ENCODE measurements around the gene CDK8. TPM values are rescaled to one million over a fixed set of nuclear protein-coding genes. Genes with fewer than 3 reads are reported as not detected.

The CDK8 gene
- total and polyA plus RNA-seq, 9 of the 15 experiments (the other 6 are each of a cell fraction or from before 2014, with no cell fraction given), result 11.3 to 33.7 (median 20.3) TPM

DNA sequence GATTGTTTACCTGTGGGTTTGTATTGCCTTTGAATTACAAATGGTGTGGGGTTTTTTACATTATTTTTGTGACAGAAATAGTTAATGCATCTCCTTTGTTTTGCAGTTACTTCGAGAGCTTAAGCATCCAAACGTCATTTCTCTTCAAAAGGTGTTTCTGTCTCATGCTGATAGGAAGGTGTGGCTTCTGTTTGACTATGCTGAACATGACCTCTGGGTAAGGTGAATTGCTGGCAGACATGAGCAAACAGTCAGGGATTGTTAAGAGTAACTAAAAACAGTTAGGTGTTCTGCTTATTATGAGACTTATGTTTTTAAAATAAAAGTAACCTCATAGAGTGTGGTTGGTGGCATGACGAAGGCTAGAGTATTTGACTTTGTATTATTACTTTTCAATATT, 95.0 kb downstream of the CDK8 start:
- whole genome bisulfite sequencing (ENCODE audit: insufficient coverage, low coverage, missing lambda C conversion rate), result 48% methylated on average over 3 of the region's 3 CpGs
- no peak overlapping the region for H3K4me3 ChIP-seq
- H2AFZ ChIP-seq (ENCODE audit: low read depth, low read length), result no peak overlapping the region
- H4K20me1 ChIP-seq (replicated peaks; ENCODE audit: control insufficient read depth, insufficient read depth, low read length), result no peaks in the 10 kb centered on the region
- no peak overlapping the region for H3K27ac ChIP-seq (ENCODE audit: extremely low read depth, low read depth, low read length)
- H3K4me2 ChIP-seq (ENCODE audit: insufficient read depth, low read length), result no peak overlapping the region
- H3K9me1 ChIP-seq (ENCODE audit: control insufficient read depth, insufficient read depth, low read length), result no peaks in the 10 kb centered on the region
- ATAC-seq, result no peak
- H3K4me1 ChIP-seq (replicated peaks in 1 of 2; ENCODE audit: control insufficient read depth in 2 of 2, insufficient read depth in 2 of 2, low read length in 2 of 2), result peaks cover 0 to under 1% of the 10 kb centered on the region in 2 experiments; a peak in 2 of 5 replicates
- in situ Hi-C loops (cut with MboI) (no loop called here), intact Hi-C loops (cut with micrococcal nuclease) (no loop called here)
- H3K79me2 ChIP-seq (ENCODE audit: control insufficient read depth, insufficient read depth, low read length), result no peaks in the 10 kb centered on the region
- ChIA-PET CTCF (ENCODE audit: low intra/inter-chr PET ratio) (no interaction called here), POLR2A (no interaction called here)
- H3K9ac ChIP-seq (ENCODE audit: insufficient read depth in 1 of 2, low read depth in 2 of 2, low read length in 2 of 2), result no peak overlapping the region
- DNase-seq (ENCODE audit: extremely low read depth in 1 of 4, low spot score in 3 of 4), result peak in 3 of 4 experiments; percentile 5 to 9 (median 9)
- H3K27me3 ChIP-seq (ENCODE audit: control insufficient read depth in 2 of 2, insufficient read depth in 2 of 2, low read length in 2 of 2), result no peaks in the 10 kb centered on the region
- peaks cover 13% of the 10 kb centered on the region; the same call in 1 of the 3 replicates for H3K36me3 ChIP-seq (ENCODE audit: control insufficient read depth, insufficient read depth, low read length)
- FAIRE-seq, result no peak
- TF ChIP-seq CTBP1 (IDR thresholded peaks at IDR 0.05; ENCODE audit: borderline replicate concordance), result no peak
- TF ChIP-seq SMARCB1 (IDR thresholded peaks at IDR 0.05; ENCODE audit: insufficient read length, low read depth), result no peak
- no peak for TF ChIP-seq PRPF4 (IDR thresholded peaks at IDR 0.05; ENCODE audit: insufficient read depth, low read depth, low read length, poor library complexity, severe bottlenecking)
- no peak for TF ChIP-seq SIN3A (IDR thresholded peaks at IDR 0.05; ENCODE audit: borderline replicate concordance in 2 of 2, control insufficient read depth in 1 of 2, low read depth in 2 of 2, low read length in 2 of 2)
- TF ChIP-seq EWSR1 (IDR thresholded peaks at IDR 0.05; ENCODE audit: borderline replicate concordance, low read depth, partially characterized antibody), result no peak
- no TSS peak for BruUV-seq (replicated peaks)
- no peaks in the 10 kb centered on the region for H3K9me3 ChIP-seq (replicated peaks; ENCODE audit: control insufficient read depth, insufficient read depth, low read depth, low read length)

DNA sequence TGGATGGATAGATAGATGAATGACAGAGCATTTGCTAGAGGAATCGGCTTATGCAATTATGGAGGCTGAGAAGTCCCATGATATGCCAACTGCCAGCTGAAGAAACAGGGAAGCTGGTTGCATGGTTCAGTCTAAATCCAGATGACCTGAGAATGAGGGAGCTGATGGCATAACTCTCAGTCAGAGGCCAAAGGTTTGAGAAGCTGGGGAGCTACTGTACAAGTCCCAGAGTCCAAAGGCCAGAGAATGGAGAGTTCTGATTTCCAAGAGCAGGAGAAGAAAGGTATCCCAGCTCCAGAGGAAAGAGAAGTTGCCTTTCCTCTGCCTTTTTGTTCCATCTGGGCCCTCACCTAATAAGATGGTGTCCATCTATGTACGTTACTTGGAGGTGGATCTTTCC, 108.3 kb downstream of the CDK8 start:
- BruUV-seq (replicated peaks), result no TSS peak
- 100% methylated on average over 1 of the region's 2 CpGs for WGBS (ENCODE audit: insufficient coverage, low coverage, missing lambda C conversion rate)
- DNase-seq (ENCODE audit: extremely low read depth in 1 of 4, low spot score in 3 of 4) (no peak), FAIRE-seq (no peak), ATAC-seq (no peak)
- Histone ChIP-seq H2AFZ (ENCODE audit: low read depth, low read length) (no peak overlapping the region), H3K4me1 (replicated peaks in 1 of 2; ENCODE audit: control insufficient read depth in 2 of 2, insufficient read depth in 2 of 2, low read length in 2 of 2) (no peaks in the 10 kb centered on the region), H3K4me2 (ENCODE audit: insufficient read depth, low read length) (no peak overlapping the region), H3K27ac (ENCODE audit: extremely low read depth, low read depth, low read length) (no peak overlapping the region), H3K4me3 (no peak overlapping the region), H3K36me3 (ENCODE audit: control insufficient read depth, insufficient read depth, low read length) (no peaks in the 10 kb centered on the region), H3K9ac (ENCODE audit: insufficient read depth in 1 of 2, low read depth in 2 of 2, low read length in 2 of 2) (no peak overlapping the region), H3K9me3 (replicated peaks; ENCODE audit: control insufficient read depth, insufficient read depth, low read depth, low read length) (no peaks in the 10 kb centered on the region), H4K20me1 (replicated peaks; ENCODE audit: control insufficient read depth, insufficient read depth, low read length) (no peaks in the 10 kb centered on the region), H3K27me3 (ENCODE audit: control insufficient read depth in 2 of 2, insufficient read depth in 2 of 2, low read length in 2 of 2) (no peaks in the 10 kb centered on the region), H3K9me1 (ENCODE audit: control insufficient read depth, insufficient read depth, low read length) (no peaks in the 10 kb centered on the region), H3K79me2 (ENCODE audit: control insufficient read depth, insufficient read depth, low read length) (no peaks in the 10 kb centered on the region)
- intact Hi-C loops (cut with micrococcal nuclease) (no loop called here), in situ Hi-C loops (cut with MboI) (no loop called here)
- ChIA-PET POLR2A (interaction anchor here (0.6 kb wide), 1 partner anchor 15 kb away, joined by 3 read pairs; no protein-coding TSS in a partner anchor), CTCF (ENCODE audit: low intra/inter-chr PET ratio) (no interaction called here)
- TF ChIP-seq TBP (optimal IDR thresholded peaks at IDR 0.05; ENCODE audit: low read depth, low read length), result no peak
- no peak for TF ChIP-seq ATF1 (CRISPR knock-in tag; IDR thresholded peaks at IDR 0.05)
- TF ChIP-seq ATF1 (tag; IDR thresholded peaks at IDR 0.05), result no peak
- TF ChIP-seq, protein P1, sequence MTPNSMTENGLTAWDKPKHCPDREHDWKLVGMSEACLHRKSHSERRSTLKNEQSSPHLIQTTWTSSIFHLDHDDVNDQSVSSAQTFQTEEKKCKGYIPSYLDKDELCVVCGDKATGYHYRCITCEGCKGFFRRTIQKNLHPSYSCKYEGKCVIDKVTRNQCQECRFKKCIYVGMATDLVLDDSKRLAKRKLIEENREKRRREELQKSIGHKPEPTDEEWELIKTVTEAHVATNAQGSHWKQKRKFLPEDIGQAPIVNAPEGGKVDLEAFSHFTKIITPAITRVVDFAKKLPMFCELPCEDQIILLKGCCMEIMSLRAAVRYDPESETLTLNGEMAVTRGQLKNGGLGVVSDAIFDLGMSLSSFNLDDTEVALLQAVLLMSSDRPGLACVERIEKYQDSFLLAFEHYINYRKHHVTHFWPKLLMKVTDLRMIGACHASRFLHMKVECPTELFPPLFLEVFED (CRISPR knock-in tag; conservative IDR thresholded peaks at IDR 0.05), result no peak
- TF ChIP-seq ZNF57 (CRISPR knock-in tag; IDR thresholded peaks at IDR 0.05), result no peak
- no peak for TF ChIP-seq EWSR1 (IDR thresholded peaks at IDR 0.05; ENCODE audit: borderline replicate concordance, low read depth, partially characterized antibody)
- TF ChIP-seq SREBF2 (CRISPR knock-in tag; IDR thresholded peaks at IDR 0.05), result no peak

Data from K562 (cell line).